ENCODE measurements around the gene FBXO38. TPM values are rescaled to one million over a fixed set of nuclear protein-coding genes. Genes with fewer than 3 reads are reported as not detected.

Gene FBXO38
- total RNA-seq, 2 donors from 2014 or later: 44.0 to 46.8 TPM

Other genes with a start within 250 kb of the FBXO38 start
- gene SPINK14, start 215.4 kb upstream of the FBXO38 start, total RNA-seq: not detected
- not detected for gene SPINK6, start 180.9 kb upstream of the FBXO38 start, total RNA-seq
- not detected for gene MARCOL, start 145.4 kb upstream of the FBXO38 start, total RNA-seq
- not detected for gene SPINK13, start 115.2 kb upstream of the FBXO38 start, total RNA-seq
- gene SPINK7, start 71.5 kb upstream of the FBXO38 start, total RNA-seq: not detected
- not detected for gene SPINK9, start 48.4 kb upstream of the FBXO38 start, total RNA-seq

Data from left colon (tissue), 2 donors.